ENCODE measurements around the gene NCKAP5.
"Not testable (repeated sequence)": the region's sequence is repeated elsewhere in the genome, so short reads cannot be mapped to it uniquely, and the experiment has no call there.

The NCKAP5 gene

DNA sequence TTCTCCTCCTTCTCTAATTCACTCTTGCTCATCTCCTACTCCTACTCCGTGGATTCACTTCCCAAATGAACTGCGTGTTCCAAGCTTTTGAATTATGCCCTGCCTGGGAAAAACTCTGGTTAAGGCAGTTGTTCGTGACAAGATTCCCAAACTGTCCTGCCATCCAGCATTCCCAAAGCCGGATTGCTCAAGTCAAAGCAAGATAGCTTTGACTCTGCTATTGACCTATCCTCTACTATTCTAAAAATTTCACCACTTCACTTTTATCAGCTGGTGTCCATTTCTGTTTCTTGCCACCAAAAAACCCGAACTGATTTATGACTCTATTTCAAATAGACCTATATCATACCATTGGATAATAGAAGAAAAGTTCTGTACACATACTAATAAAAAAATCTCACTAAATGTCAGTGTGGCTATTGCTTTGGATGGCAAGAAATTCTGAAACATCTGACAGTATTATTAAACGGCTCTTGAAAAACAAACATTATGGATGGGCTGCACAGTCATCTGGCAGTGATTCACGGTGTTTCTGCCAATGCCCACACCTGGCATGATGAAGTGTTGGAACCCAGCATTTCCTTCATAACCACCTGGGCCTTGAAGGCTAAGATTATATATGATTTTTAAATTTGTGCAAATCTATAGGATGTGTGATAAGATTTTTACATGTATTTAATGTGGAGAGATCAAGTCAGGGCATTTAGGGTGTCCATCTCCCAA is 87.4 kb downstream of the NCKAP5 start:
- Histone ChIP-seq H3K9me3 (no peaks in the 10 kb centered on the region), H3K4me1 (ENCODE audit: control insufficient read depth in 1 of 2, insufficient read depth in 1 of 2, low read depth in 1 of 2, low read length in 1 of 2) (no peaks in the 10 kb centered on the region), H3K36me3 (no peaks in the 10 kb centered on the region), H3K27me3 (no peaks in the 10 kb centered on the region), H3K4me3 (ENCODE audit: low read depth in 1 of 2, low read length in 1 of 2) (no peak overlapping the region), H3K27ac (no peak overlapping the region)
- TF ChIP-seq, protein P1, sequence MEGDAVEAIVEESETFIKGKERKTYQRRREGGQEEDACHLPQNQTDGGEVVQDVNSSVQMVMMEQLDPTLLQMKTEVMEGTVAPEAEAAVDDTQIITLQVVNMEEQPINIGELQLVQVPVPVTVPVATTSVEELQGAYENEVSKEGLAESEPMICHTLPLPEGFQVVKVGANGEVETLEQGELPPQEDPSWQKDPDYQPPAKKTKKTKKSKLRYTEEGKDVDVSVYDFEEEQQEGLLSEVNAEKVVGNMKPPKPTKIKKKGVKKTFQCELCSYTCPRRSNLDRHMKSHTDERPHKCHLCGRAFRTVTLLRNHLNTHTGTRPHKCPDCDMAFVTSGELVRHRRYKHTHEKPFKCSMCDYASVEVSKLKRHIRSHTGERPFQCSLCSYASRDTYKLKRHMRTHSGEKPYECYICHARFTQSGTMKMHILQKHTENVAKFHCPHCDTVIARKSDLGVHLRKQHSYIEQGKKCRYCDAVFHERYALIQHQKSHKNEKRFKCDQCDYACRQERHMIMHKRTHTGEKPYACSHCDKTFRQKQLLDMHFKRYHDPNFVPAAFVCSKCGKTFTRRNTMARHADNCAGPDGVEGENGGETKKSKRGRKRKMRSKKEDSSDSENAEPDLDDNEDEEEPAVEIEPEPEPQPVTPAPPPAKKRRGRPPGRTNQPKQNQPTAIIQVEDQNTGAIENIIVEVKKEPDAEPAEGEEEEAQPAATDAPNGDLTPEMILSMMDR (IDR thresholded peaks at IDR 0.05), result no peak

DNA sequence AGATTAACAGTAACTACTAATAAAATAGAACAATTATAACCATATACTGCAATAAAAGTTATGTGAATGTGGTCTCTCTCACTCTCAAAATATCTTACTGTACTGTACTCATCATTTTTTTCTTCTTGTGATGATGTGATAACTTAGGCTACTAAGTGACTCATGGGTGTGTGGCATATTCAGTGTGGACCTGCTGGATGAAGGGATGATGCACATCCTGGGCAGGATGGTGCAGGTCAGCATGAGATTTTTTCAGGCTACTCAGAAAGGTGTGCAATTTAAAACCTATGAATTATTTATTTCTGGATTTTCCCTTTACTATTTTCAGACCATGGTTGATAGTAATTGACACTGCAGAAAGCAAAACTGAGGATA is 90.7 kb downstream of the NCKAP5 start:
- TF ChIP-seq, protein P1 (IDR thresholded peaks at IDR 0.05), result no peak
- H3K9me3 ChIP-seq, result no peaks in the 10 kb centered on the region
- H3K4me1 ChIP-seq (ENCODE audit: control insufficient read depth in 1 of 2, insufficient read depth in 1 of 2, low read depth in 1 of 2, low read length in 1 of 2), result no peaks in the 10 kb centered on the region
- H3K27me3 ChIP-seq, result no peaks in the 10 kb centered on the region
- H3K4me3 ChIP-seq (ENCODE audit: low read depth in 1 of 2, low read length in 1 of 2), result no peak overlapping the region
- no peak overlapping the region for H3K27ac ChIP-seq
- H3K36me3 ChIP-seq, result no peaks in the 10 kb centered on the region

DNA sequence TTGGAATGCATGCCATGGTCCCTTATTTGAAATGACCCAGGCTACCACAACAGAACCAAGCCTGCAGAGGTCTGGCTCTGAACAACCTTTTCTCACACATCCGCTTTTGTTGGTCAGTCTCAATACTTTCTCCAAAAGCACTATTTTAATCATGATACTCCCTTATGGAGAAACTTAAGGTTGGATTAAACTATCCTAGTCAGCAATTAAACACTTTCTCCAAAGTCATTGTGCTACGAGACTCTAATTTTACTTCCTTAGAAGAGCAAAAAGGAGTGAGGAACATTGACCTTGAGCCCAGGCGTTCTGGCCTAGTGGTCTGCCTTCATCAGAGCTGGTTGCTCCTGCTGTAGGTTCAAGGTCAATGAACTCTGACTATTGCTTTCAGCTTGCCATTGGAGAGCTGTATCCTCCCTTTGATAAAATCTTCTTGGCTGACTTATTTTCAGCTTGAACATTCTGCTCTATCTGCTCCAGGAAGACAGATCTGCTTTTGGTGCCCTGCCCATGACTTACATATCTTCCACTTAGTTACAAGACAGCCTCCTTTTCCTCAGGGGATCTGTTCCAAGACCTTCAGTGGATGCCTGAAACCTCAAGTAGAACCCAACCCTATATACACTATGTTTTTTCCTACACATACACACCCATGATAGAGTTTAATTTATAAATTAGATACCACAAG is 91.2 kb downstream of the NCKAP5 start:
- Histone ChIP-seq H3K27me3 (no peaks in the 10 kb centered on the region), H3K4me1 (ENCODE audit: control insufficient read depth in 1 of 2, insufficient read depth in 1 of 2, low read depth in 1 of 2, low read length in 1 of 2) (no peaks in the 10 kb centered on the region), H3K4me3 (ENCODE audit: low read depth in 1 of 2, low read length in 1 of 2) (no peak overlapping the region), H3K27ac (no peak overlapping the region), H3K9me3 (no peaks in the 10 kb centered on the region), H3K36me3 (no peaks in the 10 kb centered on the region)
- TF ChIP-seq, protein P1 (IDR thresholded peaks at IDR 0.05), result no peak

DNA sequence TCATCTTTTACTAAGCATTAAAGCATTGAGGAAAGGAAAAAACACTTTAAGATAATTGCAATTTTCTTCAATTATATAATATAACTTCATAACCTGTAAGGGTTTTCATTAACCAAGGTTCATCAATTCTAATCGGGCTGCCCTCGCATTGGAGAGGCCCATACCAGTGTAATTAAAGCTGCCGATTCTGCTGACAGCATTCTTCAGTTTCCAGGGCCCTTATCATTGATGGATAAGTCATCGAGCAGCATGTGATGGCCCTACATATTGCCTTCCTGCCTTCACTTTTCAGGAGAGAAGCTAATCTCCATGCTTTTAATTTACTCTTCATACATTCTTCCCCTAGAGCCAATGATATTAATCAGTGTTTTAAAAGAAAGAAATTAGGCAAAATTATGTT is 92.0 kb downstream of the NCKAP5 start:
- TF ChIP-seq, protein P1 (IDR thresholded peaks at IDR 0.05), result no peak
- no peaks in the 10 kb centered on the region for H3K36me3 ChIP-seq
- H3K4me1 ChIP-seq (ENCODE audit: control insufficient read depth in 1 of 2, insufficient read depth in 1 of 2, low read depth in 1 of 2, low read length in 1 of 2), result no peaks in the 10 kb centered on the region
- no peaks in the 10 kb centered on the region for H3K9me3 ChIP-seq
- H3K27ac ChIP-seq, result no peak overlapping the region
- no peak overlapping the region for H3K4me3 ChIP-seq (ENCODE audit: low read depth in 1 of 2, low read length in 1 of 2)
- no peaks in the 10 kb centered on the region for H3K27me3 ChIP-seq

DNA sequence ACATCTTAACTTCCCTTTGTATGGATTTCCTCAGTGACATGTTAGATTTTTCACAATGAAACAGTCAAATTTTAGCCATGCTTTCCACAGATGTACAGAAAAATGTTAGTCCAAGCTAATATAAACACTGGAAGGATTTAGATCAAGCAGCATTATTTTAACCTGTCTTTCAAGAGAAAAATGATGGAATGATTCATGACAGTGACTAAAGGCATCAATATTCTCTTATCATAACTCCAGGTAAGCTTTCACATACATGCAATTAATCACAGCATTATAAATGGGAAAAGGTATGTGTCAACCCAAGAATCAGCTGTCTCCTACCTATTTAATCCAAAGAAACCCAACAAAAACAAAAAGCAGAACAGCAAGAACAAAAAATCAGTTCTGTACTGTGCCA is 92.7 kb downstream of the NCKAP5 start:
- no peaks in the 10 kb centered on the region for H3K36me3 ChIP-seq
- TF ChIP-seq, protein P1 (IDR thresholded peaks at IDR 0.05), result no peak
- H3K9me3 ChIP-seq, result no peaks in the 10 kb centered on the region
- no peak overlapping the region for H3K4me3 ChIP-seq (ENCODE audit: low read depth in 1 of 2, low read length in 1 of 2)
- no peak overlapping the region for H3K27ac ChIP-seq
- H3K27me3 ChIP-seq, result no peaks in the 10 kb centered on the region
- no peaks in the 10 kb centered on the region for H3K4me1 ChIP-seq (ENCODE audit: control insufficient read depth in 1 of 2, insufficient read depth in 1 of 2, low read depth in 1 of 2, low read length in 1 of 2)

DNA sequence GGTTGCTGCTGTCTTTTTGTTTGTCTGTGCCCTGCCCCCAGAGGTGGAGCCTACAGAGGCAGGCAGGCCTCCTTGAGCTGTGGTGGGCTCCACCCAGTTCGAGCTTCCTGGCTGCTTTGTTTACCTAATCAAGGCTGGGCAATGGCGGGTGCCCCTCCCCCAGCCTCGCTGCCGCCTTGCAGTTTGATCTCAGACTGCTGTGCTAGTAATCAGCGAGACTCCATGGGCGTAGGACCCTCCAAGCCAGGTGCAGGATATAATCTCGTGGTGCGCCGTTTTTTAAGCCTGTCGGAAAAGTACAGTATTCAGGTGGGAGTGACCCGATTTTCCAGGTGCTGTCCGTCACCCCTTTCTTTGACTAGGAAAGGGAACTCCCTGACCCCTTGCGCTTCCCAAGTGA is 97.8 kb downstream of the NCKAP5 start:
- not testable (repeated sequence) for H3K9me3 ChIP-seq; H3K27me3 ChIP-seq; H3K4me3 ChIP-seq (ENCODE audit: low read depth in 1 of 2, low read length in 1 of 2); H3K27ac ChIP-seq; H3K36me3 ChIP-seq; H3K4me1 ChIP-seq (ENCODE audit: control insufficient read depth in 1 of 2, insufficient read depth in 1 of 2, low read depth in 1 of 2, low read length in 1 of 2)
